Esophagus muscularis mucosa (tissue), 4 donors: ENCODE measurements around the gene CLIC3. TPM values are rescaled to one million over a fixed set of nuclear protein-coding genes. Genes with fewer than 3 reads are reported as not detected.

ENCODE experiments used
- DNase-seq: peaks from one replicate; pipeline ENCODE4 v3.0.0-alpha.2; 2017; ENCODE audit errors: extremely low spot score
- H3K27ac ChIP-seq, 4 donors: fragments of 200-600 bp; sonication (generic); replicated peaks in 1 of 4; 1 replicate in 3 of 4; 2 replicates in 1 of 4; pipeline ENCODE4 v1.5.1; 2016 to 2019; ENCODE audit warnings: mild to moderate bottlenecking in 1 of 4
- H3K27me3 ChIP-seq, 4 donors: fragments of 200-600 bp; sonication (generic); one replicate each; pipeline versions ENCODE4 v1.5.1 to v1.6.0; 2016 to 2019
- H3K36me3 ChIP-seq, 4 donors: fragments of 200-600 bp; sonication (generic); one replicate each; pipeline ENCODE4 v1.5.1; 2016 to 2019
- H3K4me1 ChIP-seq, 4 donors: fragments of 200-600 bp; sonication (generic); one replicate each; pipeline ENCODE4 v1.5.1; 2016 to 2019
- H3K4me3 ChIP-seq, 4 donors: fragments of 200-600 bp; sonication (generic); 1 replicate in 2 of 4; 2 replicates in 2 of 4; pipeline ENCODE4 v1.5.1; 2016 to 2019; ENCODE audit warnings: mild to moderate bottlenecking in 4 of 4, moderate library complexity in 1 of 4
- H3K9me3 ChIP-seq, 4 donors: fragments of 200-600 bp; sonication (generic); 1 replicate in 3 of 4; 2 replicates in 1 of 4; pipeline ENCODE4 v1.5.1; 2016 to 2019
- CTCF ChIP-seq, 3 experiments: fragments of 200-600 bp in 2 of 3; fragments of 450-650 bp in 1 of 3; sonication (generic) in 2 of 3; IDR thresholded peaks; one replicate each; pipeline ENCODE4 v1.5.1; 2017 to 2019; ENCODE audit warnings: antibody characterized with exemption in 3 of 3, mild to moderate bottlenecking in 2 of 3, moderate library complexity in 1 of 3
- EP300 ChIP-seq: sonication (generic); formaldehyde crosslinking; IDR thresholded peaks from one replicate; pipeline ENCODE4 v1.6.1; 2017; ENCODE audit warnings: antibody characterized with exemption
- POLR2A ChIP-seq: fragments of 450-650 bp; IDR thresholded peaks from one replicate; pipeline ENCODE4 v1.6.1; 2017; ENCODE audit warnings: antibody characterized with exemption, moderate library complexity, mild to moderate bottlenecking, low read depth
- POLR2AphosphoS5 ChIP-seq, 2 donors: sonication (generic); formaldehyde crosslinking; IDR thresholded peaks; one replicate each; pipeline ENCODE4 v1.6.1; 2017; ENCODE audit warnings: antibody characterized with exemption in 2 of 2
- WGBS: methylation state at CpG from one replicate; pipeline ENCODE4 v1.1.5; 2018; 5-methylcytosine and 5-hydroxymethylcytosine counted together
- intact Hi-C: fragments of 100-400 bp; cut with DNase I; formaldehyde crosslinking; loops from one replicate; pipeline ENCODE4 v1.15.1; 2023
- total RNA-seq, 4 donors: library from RNA; depleted of rRNA; stranded (reverse); fragments of >200 nt; gene quantifications; one replicate each; pipeline versions ENCODE4 v1.1.0 to v1.2.1, GENCODE V29; 2016

The CLIC3 gene
- total RNA-seq, 4 donors from 2014 or later, result 1.4 to 2.5 TPM; not detected in 2

GRCh38 chr9:137031904-137032640 is 35.7 kb upstream of the CLIC3 start, which contains the start of gene FUT7:
Gene FUT7 (minus strand): TSS chr9:137032088. CDS start chr9:137031991, 97 bp downstream.
- Histone ChIP-seq H3K27me3 (peaks cover 0 to 8% (median 0%) of the 10 kb centered on the region in 4 donors), H3K9me3 (no peaks in the 10 kb centered on the region), H3K36me3 (peaks cover 0 to 3% (median 2%) of the 10 kb centered on the region in 4 donors), H3K4me1 (peaks cover 26 to 40% (median 36%) of the 10 kb centered on the region in 4 donors), H3K27ac (no peak within 1 kb of the TSS), H3K4me3 (peak within 1 kb of the TSS in 1 of 4 donors; percentile 38)
- TF ChIP-seq POLR2AphosphoS5 (IDR thresholded peaks at IDR 0.05) (no peak), EP300 (no peak), CTCF (IDR thresholded peaks at IDR 0.05) (no peak), POLR2A (no peak)
- no peak for DNase-seq
- WGBS, result 63% methylated on average over 13 of the region's 16 CpGs
- intact Hi-C loops, result no loop called here

- WGBS, result 85% methylated on average over 34 of the region's 65 CpGs
- H3K9me3 ChIP-seq, result no peaks in the 10 kb centered on the region
- intact Hi-C loops, result no loop called here
These were observed 34.5 kb upstream of the CLIC3 start for GRCh38 chr9:137030538-137031527.

GRCh38 chr9:137030006-137030405 is 33.6 kb upstream of the CLIC3 start:
- no peaks in the 10 kb centered on the region for H3K9me3 ChIP-seq
- H3K4me3 ChIP-seq, result no peak overlapping the region
- H3K36me3 ChIP-seq, result no peaks in the 10 kb centered on the region
- no peak for DNase-seq
- intact Hi-C loops, result no loop called here
- H3K27me3 ChIP-seq, result peaks cover 0 to 7% (median 0%) of the 10 kb centered on the region in 4 donors
- H3K4me1 ChIP-seq, result peaks cover 29 to 50% (median 48%) of the 10 kb centered on the region in 4 donors
- no peak for TF ChIP-seq POLR2A
- no peak for TF ChIP-seq POLR2AphosphoS5 (IDR thresholded peaks at IDR 0.05)
- no peak for TF ChIP-seq EP300
- TF ChIP-seq CTCF (IDR thresholded peaks at IDR 0.05), result no peak
- 81% methylated on average over 6 of the region's 15 CpGs for WGBS
- H3K27ac ChIP-seq, result no peak overlapping the region

More at GRCh38 chr9:137030538-137031527, 34.5 kb upstream of the CLIC3 start:
- no peak overlapping the region for H3K27ac ChIP-seq
- peaks cover 34 to 53% (median 48%) of the 10 kb centered on the region in 4 donors for H3K4me1 ChIP-seq
- TF ChIP-seq CTCF (IDR thresholded peaks at IDR 0.05) (no peak), POLR2A (no peak), POLR2AphosphoS5 (IDR thresholded peaks at IDR 0.05) (no peak), EP300 (no peak)
- H3K36me3 ChIP-seq, result no peaks in the 10 kb centered on the region
- no peak overlapping the region for H3K4me3 ChIP-seq
- peaks cover 0 to 8% (median 0%) of the 10 kb centered on the region in 4 donors for H3K27me3 ChIP-seq
- no peak for DNase-seq

- TF ChIP-seq EP300, result no peak
- TF ChIP-seq CTCF (IDR thresholded peaks at IDR 0.05), result peak in 2 of 3 experiments; percentile 82 to 84
- TF ChIP-seq POLR2AphosphoS5 (IDR thresholded peaks at IDR 0.05), result peak in 1 of 2 donors; percentile 34
- H3K9me3 ChIP-seq, result no peaks in the 10 kb centered on the region
- peak overlapping the region; percentile 61 to 66 (median 62) for H3K4me3 ChIP-seq
- H3K27ac ChIP-seq, result peak overlapping the region in 2 of 4 donors; percentile 15 to 68
- H3K4me1 ChIP-seq, result peaks cover 24 to 46% (median 41%) of the 10 kb centered on the region in 4 donors
- intact Hi-C loops, result no loop called here
- peaks cover 0 to under 1% (median 0%) of the 10 kb centered on the region in 4 donors for H3K27me3 ChIP-seq
- WGBS, result 28% methylated on average over 17 of the region's 19 CpGs
- H3K36me3 ChIP-seq, result no peaks in the 10 kb centered on the region
- no peak for DNase-seq
These were observed 32.9 kb upstream of the CLIC3 start for GRCh38 chr9:137029058-137029936.
